ENCODE results near the gene KAT8.

Gene KAT8

DNA sequence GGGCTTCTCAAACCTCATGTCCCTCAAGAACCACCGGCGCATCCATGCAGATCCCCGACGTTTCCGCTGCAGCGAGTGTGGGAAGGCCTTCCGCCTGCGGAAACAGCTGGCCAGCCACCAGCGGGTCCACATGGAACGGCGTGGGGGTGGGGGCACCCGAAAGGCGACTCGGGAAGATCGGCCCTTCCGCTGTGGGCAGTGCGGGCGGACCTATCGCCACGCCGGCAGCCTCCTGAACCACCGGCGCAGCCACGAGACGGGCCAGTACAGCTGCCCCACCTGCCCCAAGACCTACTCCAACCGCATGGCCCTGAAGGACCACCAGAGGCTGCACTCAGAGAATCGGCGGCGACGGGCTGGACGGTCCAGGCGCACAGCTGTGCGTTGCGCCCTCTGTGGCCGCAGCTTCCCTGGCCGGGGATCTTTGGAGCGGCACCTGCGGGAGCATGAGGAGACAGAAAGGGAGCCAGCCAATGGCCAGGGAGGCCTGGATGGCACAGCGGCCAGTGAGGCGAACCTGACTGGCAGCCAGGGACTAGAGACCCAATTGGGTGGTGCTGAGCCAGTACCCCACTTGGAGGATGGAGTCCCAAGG lies 37.3 kb upstream of the KAT8 start:
- peaks cover 18% of the 10 kb centered on the region for H3K4me1 Mint-ChIP-seq

DNA sequence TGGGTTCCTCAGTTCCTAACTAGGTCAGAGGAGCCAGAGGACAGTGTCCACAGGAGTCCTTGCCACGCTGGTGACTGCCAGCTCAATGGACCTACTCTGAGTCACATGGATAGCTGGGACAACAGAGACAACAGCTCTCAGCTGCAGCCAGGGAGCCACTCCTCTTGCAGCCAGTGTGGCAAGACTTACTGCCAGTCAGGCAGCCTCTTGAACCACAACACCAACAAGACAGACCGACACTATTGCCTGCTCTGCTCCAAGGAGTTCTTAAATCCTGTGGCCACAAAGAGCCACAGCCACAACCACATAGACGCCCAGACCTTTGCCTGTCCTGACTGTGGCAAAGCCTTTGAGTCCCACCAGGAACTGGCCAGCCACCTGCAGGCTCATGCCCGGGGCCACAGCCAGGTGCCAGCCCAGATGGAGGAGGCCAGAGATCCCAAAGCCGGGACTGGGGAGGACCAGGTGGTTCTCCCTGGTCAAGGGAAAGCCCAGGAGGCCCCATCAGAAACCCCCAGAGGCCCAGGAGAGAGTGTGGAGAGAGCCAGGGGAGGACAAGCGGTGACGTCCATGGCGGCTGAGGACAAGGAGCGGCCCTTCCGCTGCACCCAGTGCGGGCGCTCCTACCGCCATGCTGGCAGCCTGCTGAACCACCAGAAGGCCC lies 36.6 kb upstream of the KAT8 start:
- Mint-ChIP-seq H3K27ac (no peak overlapping the region), H3K27me3 (no peaks in the 10 kb centered on the region), H3K4me1 (peaks cover 18% of the 10 kb centered on the region), H3K36me3 (peaks cover 18% of the 10 kb centered on the region), H3K4me3 (no peak overlapping the region), H3K9me3 (no peaks in the 10 kb centered on the region)
- DNase-seq (ENCODE audit: low spot score in 2 of 2) (no peak), ATAC-seq (ENCODE audit: low read depth) (no peak)

More for the DNA sequence above, 37.3 kb upstream of the KAT8 start:
- Mint-ChIP-seq H3K9me3 (no peaks in the 10 kb centered on the region), H3K4me3 (no peak overlapping the region), H3K27me3 (no peaks in the 10 kb centered on the region), H3K36me3 (peaks cover 18% of the 10 kb centered on the region), H3K27ac (peak overlapping the region; percentile 47)
- DNase-seq (ENCODE audit: low spot score in 2 of 2) (no peak), ATAC-seq (ENCODE audit: low read depth) (no peak)

DNA sequence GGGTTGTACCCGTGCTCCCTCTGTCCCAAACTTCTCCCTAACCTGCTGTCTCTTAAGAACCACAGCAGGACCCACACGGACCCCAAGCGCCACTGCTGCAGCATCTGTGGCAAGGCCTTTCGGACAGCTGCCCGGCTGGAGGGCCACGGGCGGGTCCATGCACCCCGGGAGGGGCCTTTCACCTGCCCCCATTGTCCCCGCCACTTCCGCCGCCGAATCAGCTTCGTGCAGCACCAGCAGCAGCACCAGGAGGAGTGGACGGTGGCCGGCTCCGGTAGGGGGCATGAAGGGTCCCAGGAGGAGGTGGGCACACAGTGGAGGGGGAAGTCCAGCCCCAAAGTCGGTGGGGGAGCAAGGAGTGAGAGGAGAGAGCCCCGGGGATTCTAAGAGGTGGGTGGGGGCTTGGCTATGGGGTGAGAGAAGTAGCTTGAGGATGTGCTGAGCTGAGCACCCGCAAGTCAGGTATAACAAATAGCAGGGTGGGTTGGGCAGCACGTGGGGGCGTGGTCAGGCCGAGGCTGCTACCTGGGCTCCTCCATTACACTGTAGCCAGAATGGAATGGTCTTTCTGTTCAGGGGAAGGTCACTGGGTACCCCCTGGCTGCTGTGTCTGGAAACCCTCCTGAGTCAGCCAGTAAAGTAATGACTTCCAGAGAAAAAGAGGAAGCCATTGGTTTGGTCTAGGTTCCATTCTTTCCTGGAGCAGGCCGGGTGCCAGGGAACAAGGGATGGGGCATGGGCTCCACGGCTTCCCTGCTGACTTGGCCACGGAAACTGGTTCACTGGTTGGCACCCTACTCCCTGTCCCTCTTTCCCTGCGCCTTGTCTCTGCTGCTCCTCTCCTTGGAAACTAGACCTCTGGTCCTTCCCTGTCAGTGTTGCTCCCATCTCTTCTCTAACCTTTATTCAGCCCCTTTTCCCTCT lies 35.8 kb upstream of the KAT8 start:
- H3K36me3 Mint-ChIP-seq: peaks cover 21% of the 10 kb centered on the region
- DNase-seq (ENCODE audit: low spot score in 2 of 2) (no peak), ATAC-seq (ENCODE audit: low read depth) (no peak)
- no peaks in the 10 kb centered on the region for H3K27me3 Mint-ChIP-seq
- peaks cover 14% of the 10 kb centered on the region for H3K4me1 Mint-ChIP-seq
- H3K27ac Mint-ChIP-seq: peak overlapping the region; percentile 77
- no peaks in the 10 kb centered on the region for H3K9me3 Mint-ChIP-seq
- no peak overlapping the region for H3K4me3 Mint-ChIP-seq

DNA sequence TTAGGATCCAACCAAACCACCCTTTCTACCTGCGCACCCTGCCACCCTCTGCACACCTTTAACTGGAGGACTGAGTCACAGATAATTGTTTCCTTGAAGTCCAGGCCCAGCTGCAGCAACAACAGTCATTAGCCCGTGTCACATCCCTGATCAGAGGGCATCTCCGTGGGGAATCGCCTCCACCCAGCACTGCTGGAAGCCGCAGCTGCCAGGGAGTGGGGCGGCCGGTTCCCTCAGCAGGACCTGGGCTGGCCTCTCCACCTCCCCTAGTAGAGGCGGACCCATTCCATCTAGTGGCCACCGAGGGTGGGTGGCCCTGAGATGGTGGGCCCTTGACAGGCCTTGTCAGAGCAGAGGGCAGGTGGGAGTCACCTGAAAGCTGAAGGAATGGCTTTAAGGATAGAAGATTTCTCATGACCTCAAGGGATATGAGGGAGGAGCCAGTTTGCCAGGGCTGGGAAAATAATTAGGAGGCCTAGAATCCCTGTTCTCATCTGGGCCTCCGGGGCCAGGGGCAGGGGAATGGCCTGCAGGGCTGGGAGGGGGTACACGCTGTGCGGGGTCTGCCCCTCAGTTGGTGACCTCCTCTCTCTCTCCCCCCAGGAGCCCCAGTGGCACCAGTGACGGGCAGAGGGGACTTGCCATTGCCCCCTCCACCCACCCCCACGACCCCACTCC lies 35.0 kb upstream of the KAT8 start:
- no peak for DNase-seq (ENCODE audit: low spot score in 2 of 2)

DNA sequence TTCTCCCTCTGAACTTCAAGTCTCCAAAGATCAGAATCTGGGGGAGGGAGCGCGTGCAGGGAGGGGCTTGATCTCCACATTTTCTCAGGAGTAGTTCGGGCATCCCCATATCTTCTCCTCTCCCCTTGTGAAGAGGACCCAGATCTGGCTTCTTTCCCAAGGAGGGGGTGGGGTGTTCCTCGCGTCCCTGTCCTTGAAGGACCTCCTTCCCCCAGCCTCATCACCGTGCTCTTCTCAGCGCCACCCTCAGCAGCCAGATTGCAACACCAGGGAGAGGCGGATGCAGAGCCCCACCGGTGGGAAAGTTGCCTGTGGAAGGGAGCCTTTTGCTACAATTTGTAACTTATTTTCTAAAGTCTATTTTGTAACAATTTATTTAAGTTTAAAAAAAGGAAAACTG lies 34.4 kb upstream of the KAT8 start:
- H3K27me3 Mint-ChIP-seq: no peaks in the 10 kb centered on the region
- H3K4me3 Mint-ChIP-seq: no peak overlapping the region
- H3K27ac Mint-ChIP-seq: no peak overlapping the region
- ATAC-seq (ENCODE audit: low read depth) (no peak), DNase-seq (ENCODE audit: low spot score in 2 of 2) (no peak)
- H3K36me3 Mint-ChIP-seq: peaks cover 16% of the 10 kb centered on the region
- peaks cover 14% of the 10 kb centered on the region for H3K4me1 Mint-ChIP-seq
- H3K9me3 Mint-ChIP-seq: no peaks in the 10 kb centered on the region

More for the DNA sequence above, 35.0 kb upstream of the KAT8 start:
- no peaks in the 10 kb centered on the region for H3K27me3 Mint-ChIP-seq
- ATAC-seq (ENCODE audit: low read depth): no peak
- no peak overlapping the region for H3K4me3 Mint-ChIP-seq
- peaks cover 14% of the 10 kb centered on the region for H3K4me1 Mint-ChIP-seq
- H3K9me3 Mint-ChIP-seq: no peaks in the 10 kb centered on the region
- peak overlapping the region; percentile 77 for H3K27ac Mint-ChIP-seq
- H3K36me3 Mint-ChIP-seq: peaks cover 21% of the 10 kb centered on the region

DNA sequence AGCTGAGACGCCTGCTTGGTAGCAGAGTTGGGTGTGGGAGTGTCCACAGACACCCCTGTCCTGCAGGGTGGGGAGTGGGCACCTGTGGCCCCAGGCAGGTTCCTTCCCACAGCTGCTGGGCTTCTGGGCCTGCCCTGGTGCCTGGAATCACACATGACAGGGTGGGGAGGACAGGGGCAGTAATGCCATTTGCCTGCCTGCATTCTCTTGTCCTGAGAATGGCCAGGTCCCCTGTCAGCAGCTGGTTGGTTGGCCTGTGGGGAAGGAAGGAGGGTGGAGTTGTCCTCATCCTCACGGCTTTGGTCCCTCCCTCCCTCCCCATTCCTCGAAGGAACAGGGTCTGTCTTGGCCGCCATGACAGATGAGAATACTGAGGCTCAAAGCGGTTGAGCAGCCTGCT lies 33.9 kb upstream of the KAT8 start:
- Mint-ChIP-seq H3K36me3 (peaks cover 13% of the 10 kb centered on the region), H3K27me3 (no peaks in the 10 kb centered on the region), H3K4me1 (peaks cover 14% of the 10 kb centered on the region), H3K27ac (no peak overlapping the region), H3K9me3 (no peaks in the 10 kb centered on the region), H3K4me3 (no peak overlapping the region)
- DNase-seq (ENCODE audit: low spot score in 2 of 2): no peak
- ATAC-seq (ENCODE audit: low read depth): no peak

DNA sequence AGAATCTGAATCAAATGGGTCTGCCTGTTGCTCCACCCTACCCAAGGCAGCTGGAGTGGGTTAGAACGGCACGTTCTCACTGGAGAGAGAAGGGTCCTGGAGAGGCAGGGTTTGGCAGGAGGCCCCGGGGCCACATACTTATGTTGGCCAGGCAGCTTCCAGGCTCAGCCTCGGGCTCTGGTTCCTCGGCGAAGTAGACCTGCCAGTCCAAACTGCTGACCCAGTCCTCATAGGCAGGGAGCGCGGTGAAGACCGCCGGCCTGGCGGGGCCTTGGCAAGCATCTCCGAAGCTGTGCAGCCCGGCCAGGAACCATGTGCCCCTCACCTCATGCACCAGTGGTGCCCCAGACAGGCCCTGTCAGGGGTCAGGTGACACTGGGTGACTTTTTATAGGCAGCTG lies 33.5 kb upstream of the KAT8 start:
- ATAC-seq (ENCODE audit: low read depth): no peak
- no peak overlapping the region for H3K27ac Mint-ChIP-seq
- peaks cover 14% of the 10 kb centered on the region for H3K4me1 Mint-ChIP-seq
- H3K36me3 Mint-ChIP-seq: peaks cover 9% of the 10 kb centered on the region
- DNase-seq (ENCODE audit: low spot score in 2 of 2): no peak
- no peaks in the 10 kb centered on the region for H3K27me3 Mint-ChIP-seq
- H3K9me3 Mint-ChIP-seq: no peaks in the 10 kb centered on the region
- H3K4me3 Mint-ChIP-seq: no peak overlapping the region

DNA sequence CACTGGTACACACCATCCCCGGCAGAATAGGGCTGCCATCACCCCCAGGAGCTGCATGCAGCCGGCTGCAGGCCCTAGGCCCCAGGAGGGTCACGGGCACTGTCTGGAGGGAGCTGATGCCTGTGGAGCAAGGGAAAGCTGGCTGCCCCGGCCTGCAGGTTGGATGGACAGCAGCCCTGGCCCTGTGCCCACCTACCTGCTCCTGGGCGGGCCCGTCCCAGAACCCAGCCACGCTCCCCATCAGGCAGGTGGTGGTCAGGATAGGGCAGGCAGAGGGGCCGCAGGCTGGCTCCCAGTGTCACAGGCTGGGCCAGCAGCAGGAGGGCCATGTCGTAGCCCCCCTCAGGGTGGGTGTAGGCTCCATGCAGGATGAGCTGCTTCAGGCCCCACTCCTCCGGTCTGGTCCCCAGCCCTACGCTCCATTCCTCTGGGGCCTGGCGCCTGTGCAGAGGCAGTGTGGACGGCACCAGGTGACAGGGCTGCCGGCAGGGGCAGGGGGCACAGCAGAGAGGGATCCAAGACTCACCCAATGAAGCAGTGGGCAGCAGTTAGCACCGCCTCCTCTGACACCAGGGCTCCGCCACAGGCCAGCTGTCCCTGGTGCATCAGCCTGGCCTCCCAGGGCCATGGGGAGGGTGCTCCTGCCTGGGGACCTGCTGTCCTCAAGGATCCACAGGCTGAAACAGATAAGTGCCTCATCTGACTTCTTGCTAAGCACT lies 32.7 kb upstream of the KAT8 start:
- no peaks in the 10 kb centered on the region for H3K9me3 Mint-ChIP-seq
- DNase-seq (ENCODE audit: low spot score in 2 of 2): no peak
- H3K36me3 Mint-ChIP-seq: peaks cover 8% of the 10 kb centered on the region

DNA sequence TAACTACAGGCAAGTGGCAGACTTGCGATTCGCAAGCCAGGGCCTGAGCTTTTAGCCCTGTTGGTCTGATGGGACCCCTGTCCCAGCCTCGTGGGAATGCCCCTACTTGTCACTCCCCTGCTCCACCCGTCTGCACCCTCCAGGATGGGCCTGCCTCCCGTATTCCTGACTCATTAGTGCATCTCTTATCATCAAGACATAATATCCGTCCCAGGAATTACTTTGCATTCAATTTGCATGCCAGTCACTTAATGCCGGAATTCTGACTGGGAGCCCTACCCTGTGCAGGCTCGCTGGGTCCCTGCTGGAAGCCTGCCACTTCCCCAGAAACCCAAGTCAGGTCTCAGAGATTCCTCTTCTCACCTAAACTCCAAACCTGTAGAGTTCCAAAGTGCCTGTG lies 32.1 kb upstream of the KAT8 start:
- Mint-ChIP-seq H3K4me3 (no peak overlapping the region), H3K9me3 (no peaks in the 10 kb centered on the region), H3K36me3 (peaks cover 7% of the 10 kb centered on the region), H3K4me1 (peaks cover 9% of the 10 kb centered on the region), H3K27me3 (no peaks in the 10 kb centered on the region), H3K27ac (no peak overlapping the region)
- DNase-seq (ENCODE audit: low spot score in 2 of 2) (no peak), ATAC-seq (ENCODE audit: low read depth) (no peak)

More for the DNA sequence above, 32.7 kb upstream of the KAT8 start:
- Mint-ChIP-seq H3K4me1 (peaks cover 11% of the 10 kb centered on the region), H3K27me3 (no peaks in the 10 kb centered on the region), H3K27ac (no peak overlapping the region), H3K4me3 (no peak overlapping the region)
- no peak for ATAC-seq (ENCODE audit: low read depth)

DNA sequence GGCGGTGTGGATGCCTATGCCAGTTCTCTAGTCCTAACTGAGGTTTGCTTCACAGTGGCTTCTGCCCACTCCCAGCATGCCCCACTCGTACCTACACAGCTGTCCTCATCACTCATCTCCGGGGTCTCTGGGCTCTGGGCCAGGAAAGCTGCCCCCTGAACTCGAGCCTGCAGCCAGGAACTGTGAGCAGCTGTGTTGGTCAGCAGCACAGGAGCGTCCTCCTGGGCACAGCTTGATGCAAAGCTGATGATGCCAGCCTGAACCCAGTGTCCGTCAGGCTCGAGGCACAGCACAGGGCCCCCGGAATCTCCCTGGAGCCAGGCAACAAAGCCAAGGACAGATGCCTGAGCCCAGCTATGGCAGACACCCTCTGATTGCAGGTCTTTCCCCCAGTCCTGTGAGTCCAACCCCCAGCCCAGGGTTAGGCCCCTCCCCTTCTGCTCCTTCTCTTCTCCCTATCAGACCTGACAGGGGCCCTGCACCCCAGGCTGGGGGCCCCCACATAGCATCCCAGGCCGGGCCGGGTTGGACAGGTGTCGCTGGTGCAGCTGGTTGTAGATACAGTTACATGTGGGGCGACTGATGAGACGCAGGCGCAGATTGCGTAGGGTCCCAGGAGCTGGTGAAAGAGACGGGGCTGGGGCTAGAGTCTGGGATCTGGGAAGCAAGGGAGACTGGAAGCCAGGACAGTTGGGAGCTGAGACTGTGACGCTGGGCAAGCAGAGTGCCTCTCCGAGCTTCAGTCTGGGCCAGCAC lies 31.4 kb upstream of the KAT8 start:
- DNase-seq (ENCODE audit: low spot score in 2 of 2) (no peak), ATAC-seq (ENCODE audit: low read depth) (no peak)
- no peak overlapping the region for H3K4me3 Mint-ChIP-seq
- H3K36me3 Mint-ChIP-seq: peaks cover 9% of the 10 kb centered on the region
- H3K4me1 Mint-ChIP-seq: peaks cover 8% of the 10 kb centered on the region
- H3K27me3 Mint-ChIP-seq: no peaks in the 10 kb centered on the region
- H3K27ac Mint-ChIP-seq: no peak overlapping the region
- H3K9me3 Mint-ChIP-seq: no peaks in the 10 kb centered on the region

DNA sequence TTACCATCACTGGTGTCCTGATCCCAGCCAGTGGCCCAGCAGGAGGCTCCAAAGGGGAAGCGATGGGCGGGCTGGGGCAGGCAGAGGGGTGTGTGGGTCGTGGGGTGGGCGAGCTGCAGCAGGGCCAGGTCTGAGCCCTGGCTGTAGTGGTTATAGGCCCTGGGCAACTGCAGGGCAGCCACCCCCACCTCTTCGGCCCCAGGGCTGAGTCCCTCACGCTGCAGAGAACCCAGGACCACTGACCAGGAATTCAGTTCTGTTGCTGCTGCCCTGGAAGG lies 30.9 kb upstream of the KAT8 start:
- Mint-ChIP-seq H3K9me3 (no peaks in the 10 kb centered on the region), H3K27me3 (no peaks in the 10 kb centered on the region), H3K4me1 (peaks cover 6% of the 10 kb centered on the region), H3K36me3 (peaks cover 9% of the 10 kb centered on the region), H3K27ac (no peak overlapping the region), H3K4me3 (no peak overlapping the region)
- ATAC-seq (ENCODE audit: low read depth) (no peak), DNase-seq (ENCODE audit: low spot score in 2 of 2) (no peak)

DNA sequence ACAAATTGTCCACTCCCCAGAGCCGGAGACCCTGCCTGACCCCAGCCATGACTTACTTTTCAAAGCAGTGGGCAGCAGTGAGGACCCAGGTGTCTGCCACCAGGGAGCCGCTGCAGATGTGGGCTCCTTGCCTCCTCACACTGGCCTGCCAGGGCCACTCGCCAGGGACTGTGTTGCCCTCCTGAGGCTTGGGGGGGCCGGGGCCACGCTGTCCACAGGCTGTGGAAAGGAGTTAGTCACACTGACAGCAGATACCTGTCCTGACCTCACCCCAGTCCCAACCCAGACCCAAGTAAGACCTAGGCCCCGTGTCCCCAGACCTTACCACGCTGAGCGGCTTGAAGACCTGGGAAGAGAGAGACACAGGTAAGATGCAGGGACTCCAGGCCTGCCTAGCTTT lies 30.0 kb upstream of the KAT8 start:
- Mint-ChIP-seq H3K36me3 (peaks cover 6% of the 10 kb centered on the region), H3K9me3 (no peaks in the 10 kb centered on the region), H3K4me3 (no peak overlapping the region), H3K4me1 (no peaks in the 10 kb centered on the region), H3K27ac (no peak overlapping the region), H3K27me3 (no peaks in the 10 kb centered on the region)
- no peak for ATAC-seq (ENCODE audit: low read depth)
- no peak for DNase-seq (ENCODE audit: low spot score in 2 of 2)

DNA sequence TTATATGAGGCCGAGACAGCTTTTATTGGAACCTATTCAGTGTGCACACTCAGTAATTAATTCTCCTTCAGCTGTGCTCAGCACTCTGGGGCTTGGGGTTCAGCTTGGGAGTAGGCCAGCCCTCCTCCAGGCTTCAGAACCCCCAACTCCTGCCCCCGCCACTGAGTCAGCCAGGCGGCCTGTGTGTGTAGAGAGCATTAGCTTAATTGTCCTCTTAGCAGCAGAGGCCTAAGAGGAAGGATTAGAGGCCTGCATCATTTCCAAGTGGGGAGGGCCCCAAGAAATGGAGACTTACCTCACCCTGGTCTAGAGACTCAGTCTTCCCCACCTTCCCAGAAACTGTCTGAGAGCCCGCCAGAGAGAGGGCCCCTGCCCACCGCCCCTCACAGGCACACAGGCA lies 29.5 kb upstream of the KAT8 start:
- H3K27me3 Mint-ChIP-seq: no peaks in the 10 kb centered on the region
- H3K4me1 Mint-ChIP-seq: no peaks in the 10 kb centered on the region
- no peaks in the 10 kb centered on the region for H3K9me3 Mint-ChIP-seq
- no peak overlapping the region for H3K27ac Mint-ChIP-seq
- H3K36me3 Mint-ChIP-seq: peaks cover 6% of the 10 kb centered on the region
- H3K4me3 Mint-ChIP-seq: no peak overlapping the region
- DNase-seq (ENCODE audit: low spot score in 2 of 2) (no peak), ATAC-seq (ENCODE audit: low read depth) (no peak)
